ENCODE data around the gene NDUFA8. TPM values are rescaled to one million over a fixed set of nuclear protein-coding genes. Genes with fewer than 3 reads are reported as not detected.

NDUFA8 gene
- polyA plus RNA-seq, 1 of the 3 experiments (the other 2 are of a cell fraction), result 116 TPM

DNA sequence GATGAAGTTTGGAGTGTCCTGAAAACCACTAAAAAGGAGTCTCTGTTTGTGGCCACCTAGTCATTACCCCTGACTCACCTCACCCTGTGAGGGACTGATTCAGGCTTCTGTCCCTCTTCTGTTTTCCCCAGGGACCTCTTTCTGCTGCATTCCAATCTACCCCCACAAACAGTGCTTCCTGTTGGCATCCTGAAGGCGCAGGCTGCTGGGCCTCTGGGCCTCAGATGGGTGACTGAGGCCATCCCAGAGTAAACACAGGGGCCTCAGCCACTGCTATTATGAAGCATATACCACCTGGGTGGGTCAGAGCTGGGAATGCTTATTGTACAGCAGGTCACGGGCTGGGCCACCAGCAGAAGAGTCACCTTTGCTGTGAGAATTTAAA, 20.1 kb upstream of the NDUFA8 start:
- no peaks in the 10 kb centered on the region for H3F3A ChIP-seq (replicated peaks; ENCODE audit: insufficient read depth)
- DNase-seq, result no peak
- POLR2A ChIA-PET, result no interaction called here
- CTCF ChIA-PET, result interaction anchor here (3.6 kb wide), 1 partner anchor 171 kb away, joined by 8 read pairs; no protein-coding TSS in a partner anchor
- H3K9me2 ChIP-seq, result no peaks in the 10 kb centered on the region
- no peak overlapping the region for H3K4me2 ChIP-seq
- H3K27me3 ChIP-seq (ENCODE audit: insufficient read depth), result peaks cover 21% of the 10 kb centered on the region
- 33% methylated on average over 1 of the region's 2 CpGs for WGBS (ENCODE audit: low lambda C conversion rate)
- no peaks in the 10 kb centered on the region for H3K4me1 ChIP-seq (ENCODE audit: control insufficient read depth in 1 of 2, insufficient read depth in 2 of 2, low read depth in 1 of 2, low read length in 1 of 2)
- no peak overlapping the region for H3K9ac ChIP-seq
- TF ChIP-seq, protein P1, sequence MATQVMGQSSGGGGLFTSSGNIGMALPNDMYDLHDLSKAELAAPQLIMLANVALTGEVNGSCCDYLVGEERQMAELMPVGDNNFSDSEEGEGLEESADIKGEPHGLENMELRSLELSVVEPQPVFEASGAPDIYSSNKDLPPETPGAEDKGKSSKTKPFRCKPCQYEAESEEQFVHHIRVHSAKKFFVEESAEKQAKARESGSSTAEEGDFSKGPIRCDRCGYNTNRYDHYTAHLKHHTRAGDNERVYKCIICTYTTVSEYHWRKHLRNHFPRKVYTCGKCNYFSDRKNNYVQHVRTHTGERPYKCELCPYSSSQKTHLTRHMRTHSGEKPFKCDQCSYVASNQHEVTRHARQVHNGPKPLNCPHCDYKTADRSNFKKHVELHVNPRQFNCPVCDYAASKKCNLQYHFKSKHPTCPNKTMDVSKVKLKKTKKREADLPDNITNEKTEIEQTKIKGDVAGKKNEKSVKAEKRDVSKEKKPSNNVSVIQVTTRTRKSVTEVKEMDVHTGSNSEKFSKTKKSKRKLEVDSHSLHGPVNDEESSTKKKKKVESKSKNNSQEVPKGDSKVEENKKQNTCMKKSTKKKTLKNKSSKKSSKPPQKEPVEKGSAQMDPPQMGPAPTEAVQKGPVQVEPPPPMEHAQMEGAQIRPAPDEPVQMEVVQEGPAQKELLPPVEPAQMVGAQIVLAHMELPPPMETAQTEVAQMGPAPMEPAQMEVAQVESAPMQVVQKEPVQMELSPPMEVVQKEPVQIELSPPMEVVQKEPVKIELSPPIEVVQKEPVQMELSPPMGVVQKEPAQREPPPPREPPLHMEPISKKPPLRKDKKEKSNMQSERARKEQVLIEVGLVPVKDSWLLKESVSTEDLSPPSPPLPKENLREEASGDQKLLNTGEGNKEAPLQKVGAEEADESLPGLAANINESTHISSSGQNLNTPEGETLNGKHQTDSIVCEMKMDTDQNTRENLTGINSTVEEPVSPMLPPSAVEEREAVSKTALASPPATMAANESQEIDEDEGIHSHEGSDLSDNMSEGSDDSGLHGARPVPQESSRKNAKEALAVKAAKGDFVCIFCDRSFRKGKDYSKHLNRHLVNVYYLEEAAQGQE (IDR thresholded peaks at IDR 0.05; ENCODE audit: low read depth, low read length), result no peak
- TF ChIP-seq RXRA (IDR thresholded peaks at IDR 0.05; ENCODE audit: borderline replicate concordance, low read depth) (no peak), ELF1 (IDR thresholded peaks at IDR 0.05) (no peak), FOXM1 (IDR thresholded peaks at IDR 0.05; ENCODE audit: low read depth) (no peak), RFX5 (IDR thresholded peaks at IDR 0.05; ENCODE audit: low read length) (no peak), POLR2AphosphoS5 (IDR thresholded peaks at IDR 0.05; ENCODE audit: low read depth, low read length) (no peak), MXI1 (IDR thresholded peaks at IDR 0.05; ENCODE audit: low read depth, low read length) (no peak), GABPA (IDR thresholded peaks at IDR 0.05; ENCODE audit: low read depth) (no peak), NRF1 (IDR thresholded peaks at IDR 0.05; ENCODE audit: low read depth, low read length) (no peak), RAD21 (IDR thresholded peaks at IDR 0.05; ENCODE audit: low read length) (no peak), FOSL2 (IDR thresholded peaks at IDR 0.05; ENCODE audit: borderline replicate concordance, low read depth) (no peak), MEF2A (IDR thresholded peaks at IDR 0.05; ENCODE audit: borderline replicate concordance, low read depth) (no peak), TCF12 (IDR thresholded peaks at IDR 0.05) (no peak), TAF1 (IDR thresholded peaks at IDR 0.05; ENCODE audit: borderline replicate concordance, low read depth, low read length) (no peak), RCOR1 (IDR thresholded peaks at IDR 0.05; ENCODE audit: low read length) (no peak), JUND (IDR thresholded peaks at IDR 0.05) (no peak), SIN3A (IDR thresholded peaks at IDR 0.05; ENCODE audit: borderline replicate concordance, low read depth, low read length) (no peak)
- TF ChIP-seq, protein P2, sequence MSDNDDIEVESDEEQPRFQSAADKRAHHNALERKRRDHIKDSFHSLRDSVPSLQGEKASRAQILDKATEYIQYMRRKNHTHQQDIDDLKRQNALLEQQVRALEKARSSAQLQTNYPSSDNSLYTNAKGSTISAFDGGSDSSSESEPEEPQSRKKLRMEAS (IDR thresholded peaks at IDR 0.05; ENCODE audit: low read depth), result no peak
- TF ChIP-seq, protein P3, sequence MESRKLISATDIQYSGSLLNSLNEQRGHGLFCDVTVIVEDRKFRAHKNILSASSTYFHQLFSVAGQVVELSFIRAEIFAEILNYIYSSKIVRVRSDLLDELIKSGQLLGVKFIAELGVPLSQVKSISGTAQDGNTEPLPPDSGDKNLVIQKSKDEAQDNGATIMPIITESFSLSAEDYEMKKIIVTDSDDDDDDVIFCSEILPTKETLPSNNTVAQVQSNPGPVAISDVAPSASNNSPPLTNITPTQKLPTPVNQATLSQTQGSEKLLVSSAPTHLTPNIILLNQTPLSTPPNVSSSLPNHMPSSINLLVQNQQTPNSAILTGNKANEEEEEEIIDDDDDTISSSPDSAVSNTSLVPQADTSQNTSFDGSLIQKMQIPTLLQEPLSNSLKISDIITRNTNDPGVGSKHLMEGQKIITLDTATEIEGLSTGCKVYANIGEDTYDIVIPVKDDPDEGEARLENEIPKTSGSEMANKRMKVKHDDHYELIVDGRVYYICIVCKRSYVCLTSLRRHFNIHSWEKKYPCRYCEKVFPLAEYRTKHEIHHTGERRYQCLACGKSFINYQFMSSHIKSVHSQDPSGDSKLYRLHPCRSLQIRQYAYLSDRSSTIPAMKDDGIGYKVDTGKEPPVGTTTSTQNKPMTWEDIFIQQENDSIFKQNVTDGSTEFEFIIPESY (IDR thresholded peaks at IDR 0.05; ENCODE audit: borderline replicate concordance, low read depth), result no peak
- H3K36me3 ChIP-seq (replicated peaks in 1 of 2; ENCODE audit: control insufficient read depth in 1 of 2, insufficient read depth in 2 of 2, low read length in 1 of 2), result no peaks in the 10 kb centered on the region
- no peak overlapping the region for H3K4me3 ChIP-seq (ENCODE audit: low read depth in 2 of 2, low read length in 1 of 2)
- no peaks in the 10 kb centered on the region for H3K9me3 ChIP-seq
- no peaks in the 10 kb centered on the region for H3K79me2 ChIP-seq (ENCODE audit: insufficient read depth)
- no peaks in the 10 kb centered on the region for H4K20me1 ChIP-seq (ENCODE audit: insufficient read depth)
- H2AFZ ChIP-seq (ENCODE audit: low read depth), result no peak overlapping the region
- no peak overlapping the region for H3K27ac ChIP-seq (ENCODE audit: low read depth in 2 of 2, low read length in 1 of 2)

Data from SK-N-SH (cell line).